Posterior vena cava (tissue), 2 donors: ENCODE results near the gene GPR63. TPM values are rescaled to one million over a fixed set of nuclear protein-coding genes. Genes with fewer than 3 reads are reported as not detected.

Source experiments
- DNase-seq: peaks from one replicate; pipeline ENCODE4 v3.0.0-alpha.2; 2020; ENCODE audit warnings: low spot score
- intact Hi-C, 2 donors: fragments of 100-400 bp; cut with DNase I; formaldehyde crosslinking; loops; one replicate each; pipeline versions ENCODE4 v1.14.1 to v1.14.2; 2022 to 2023
- total RNA-seq, 2 donors: library from RNA; stranded (reverse); fragmentation: NEBNext Ultra II Directional; extraction: Animal tissue kit (Norgen Biotek cat#: 25700); gene quantifications; one replicate each; pipeline ENCODE4 v1.2.1, GENCODE V29; 2021
- donor health status: DM: yes; HTN: yes; CAD: no.
- donor health status: DM: yes; HTN: yes; CAD: no.

Gene GPR63
- total RNA-seq, 2 donors from 2014 or later: 0.56 to 0.90 TPM

DNA sequence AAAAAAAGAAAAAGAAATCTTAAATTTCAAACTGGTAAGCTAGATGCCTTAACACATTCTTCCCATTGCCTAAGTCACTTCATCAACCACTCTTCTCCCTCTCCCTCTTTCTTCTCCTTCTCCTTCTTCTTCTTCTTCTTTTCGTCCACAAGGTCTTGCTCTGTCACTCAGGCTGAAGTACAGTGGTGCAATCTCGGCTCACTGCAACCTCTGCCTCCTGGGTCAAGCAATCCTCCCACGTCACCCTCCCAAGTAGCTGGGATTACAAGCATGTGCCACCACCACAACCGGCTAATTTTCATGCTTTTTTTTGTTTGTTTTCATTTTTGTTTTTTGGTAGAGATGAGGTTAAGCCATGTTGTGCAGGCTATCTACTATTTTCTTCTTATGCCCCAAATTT is 60.2 kb downstream of the GPR63 start:
- no peak for DNase-seq
- intact Hi-C loops: no loop called here

- intact Hi-C loops: no loop called here
- no peak for DNase-seq
Observed at GRCh38 chr6:96775727-96776400, 61.4 kb downstream of the GPR63 start.

DNA sequence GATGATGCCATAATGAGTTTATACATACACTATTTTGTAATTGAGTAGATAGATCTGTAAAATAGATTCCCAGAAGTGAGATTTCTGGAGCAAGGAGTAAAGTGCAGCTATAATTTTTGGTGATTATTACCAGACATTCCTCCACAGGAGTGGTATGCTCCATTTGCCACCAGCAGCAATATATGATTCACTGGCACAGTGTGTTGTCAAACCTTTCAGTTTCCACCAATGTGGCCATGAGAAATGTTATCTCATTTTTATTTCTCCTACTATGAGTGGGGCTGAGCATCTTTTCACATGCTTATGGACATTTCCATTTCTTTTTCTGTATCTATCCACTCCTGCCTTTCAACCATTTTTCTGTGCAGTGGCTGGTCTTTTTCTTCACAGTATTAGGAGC is 70.5 kb downstream of the GPR63 start:
- intact Hi-C loops: no loop called here
- no peak for DNase-seq

- DNase-seq: no peak
- intact Hi-C loops: no loop called here
Observed at GRCh38 chr6:96762599-96762998, 74.7 kb downstream of the GPR63 start.

GRCh38 chr6:96761794-96762193 is 75.5 kb downstream of the GPR63 start:
- intact Hi-C loops: no loop called here
- no peak for DNase-seq

DNA sequence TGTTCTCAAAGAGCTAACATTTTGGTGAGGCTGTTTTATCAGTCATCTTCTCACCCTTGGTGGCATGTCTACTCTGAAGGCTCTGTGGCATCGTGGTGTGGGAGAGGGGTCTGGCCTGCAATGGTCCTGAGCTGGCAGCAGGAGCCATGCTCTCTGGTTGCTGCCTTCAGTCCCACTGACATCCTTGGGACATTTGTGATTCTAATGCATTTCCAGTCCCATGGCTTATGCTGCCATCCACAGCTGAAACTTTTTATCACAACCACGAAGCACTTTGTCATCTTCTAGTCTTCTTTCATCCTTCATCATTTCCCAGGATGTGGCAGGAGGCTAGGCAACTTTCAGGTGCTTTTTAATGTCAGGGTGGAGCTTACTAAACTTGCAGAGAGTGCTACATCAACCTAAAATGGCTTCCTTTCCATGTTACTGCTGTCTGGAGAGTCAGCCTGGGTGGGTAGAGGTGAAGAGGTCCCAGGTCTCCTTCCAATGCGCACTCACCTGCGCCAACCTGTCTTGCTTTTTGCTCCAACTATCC is 77.1 kb downstream of the GPR63 start:
- intact Hi-C loops: no loop called here
- DNase-seq: no peak

GRCh38 chr6:96755096-96755495 is 82.2 kb downstream of the GPR63 start:
- intact Hi-C loops: no loop called here
- no peak for DNase-seq

DNA sequence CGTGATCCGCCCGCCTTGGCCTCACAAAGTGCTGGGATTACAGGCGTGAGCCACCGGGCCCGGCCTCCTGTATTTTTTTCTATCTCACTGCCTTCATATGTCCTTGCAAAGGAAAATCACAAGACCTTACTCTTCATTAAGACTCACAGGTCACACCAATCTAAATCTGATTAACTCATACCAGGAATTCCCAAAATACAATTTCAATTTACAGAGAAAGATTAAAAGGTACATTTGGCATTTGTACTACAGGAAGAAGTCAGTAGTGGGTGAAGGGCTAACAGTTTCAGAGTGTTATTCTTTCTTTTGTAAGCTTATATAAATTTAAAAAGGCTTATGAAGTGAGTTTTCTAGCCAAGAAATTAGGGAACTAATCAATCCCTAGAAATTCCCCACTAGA is 87.4 kb downstream of the GPR63 start:
- intact Hi-C loops: no loop called here
- DNase-seq: no peak

Other genes starting within 250 kb of the GPR63 start
- 10 to 100 TPM; 32.2 to 34.9 TPM for gene NDUFAF4, start 60.4 kb upstream of the GPR63 start, total RNA-seq
- gene KLHL32, start 87.3 kb upstream of the GPR63 start, total RNA-seq: not detected